IMR-90 (cell line): ENCODE measurements around the gene DHRSX. TPM values are rescaled to one million over a fixed set of nuclear protein-coding genes. Genes with fewer than 3 reads are reported as not detected.

Experiments
- ATAC-seq: fragments of 200-7000 bp; cut with Tn5 transposase; 2 replicates; pipeline ENCODE4 v1.9.1; 2020; ENCODE audit warnings: low read depth, mild to moderate bottlenecking, moderate library complexity
- BruUV-seq: library from RNA; stranded (reverse); fragments of 400-500 nt; replicated peaks from 2 replicates; lab custom pipeline; 2021; lab: Mats Ljungman, UMichigan
- CTCF ChIA-PET: fragments of 300-600 bp; formaldehyde crosslinking; extraction: SDS; loops from one replicate; lab custom pipeline; 2021; ENCODE audit warnings: antibody characterized with exemption; lab: Yijun Ruan, JAX
- POLR2A ChIA-PET: fragments of 300-600 bp; sonication (Branson Sonifier 250); formaldehyde crosslinking; loops from one replicate; lab custom pipeline; 2022; ENCODE audit warnings: antibody characterized with exemption; ENCODE audit not compliant: unreplicated experiment; lab: Charles Lee
- DNase-seq: peaks from one replicate; pipeline ENCODE4 v3.0.0; 2013
- H2AFZ ChIP-seq: replicated peaks from 2 replicates; pipeline ENCODE3; 2013; ENCODE audit warnings: low read length, mild to moderate bottlenecking; ENCODE audit not compliant: poor library complexity
- H2AK5ac ChIP-seq: 2 replicates; pipeline ENCODE4 v1.6.1; 2013; ENCODE audit warnings: low read depth, low read length, inconsistent platforms
- H2AK9ac ChIP-seq: replicated peaks from 2 replicates; pipeline ENCODE3; 2013; ENCODE audit warnings: mild to moderate bottlenecking, low read depth, low read length, moderate library complexity; ENCODE audit not compliant: poor library complexity
- H2BK120ac ChIP-seq: 2 replicates; pipeline ENCODE4 v1.6.1; 2013; ENCODE audit warnings: low read depth, low read length, inconsistent platforms
- H2BK15ac ChIP-seq: 3 replicates; pipeline ENCODE4 v1.6.1; 2013; ENCODE audit warnings: low read depth, low read length, inconsistent platforms
- H2BK20ac ChIP-seq: 2 replicates; pipeline ENCODE4 v1.6.1; 2013; ENCODE audit warnings: low read depth, mild to moderate bottlenecking, inconsistent platforms, low read length, moderate library complexity
- H2BK5ac ChIP-seq: 2 replicates; pipeline ENCODE4 v1.6.1; 2013; ENCODE audit warnings: mild to moderate bottlenecking, low read depth, low read length, inconsistent platforms; ENCODE audit not compliant: poor library complexity, severe bottlenecking
- H3K14ac ChIP-seq: replicated peaks from 2 replicates; pipeline ENCODE4 v1.6.1; 2013; ENCODE audit warnings: low read depth, low read length, inconsistent platforms
- H3K18ac ChIP-seq: 2 replicates; pipeline ENCODE4 v1.6.1; 2013; ENCODE audit warnings: low read depth, low read length, control low read depth
- H3K23ac ChIP-seq: 2 replicates; pipeline ENCODE4 v1.6.1; 2013; ENCODE audit warnings: low read depth, low read length, inconsistent platforms
- H3K27ac ChIP-seq: 2 replicates; pipeline ENCODE4 v1.5.1; 2013; ENCODE audit warnings: mild to moderate bottlenecking, control low read depth, low read length; ENCODE audit not compliant: insufficient read depth
- H3K27me3 ChIP-seq: 2 replicates; pipeline ENCODE4 v1.6.1; 2013; ENCODE audit warnings: low read length; ENCODE audit not compliant: control insufficient read depth, insufficient read depth
- H3K36me3 ChIP-seq: 2 replicates; pipeline ENCODE4 v1.6.1; 2013; ENCODE audit warnings: low read length, mixed read lengths; ENCODE audit not compliant: control insufficient read depth, insufficient read depth
- H3K4ac ChIP-seq: 2 replicates; pipeline ENCODE4 v1.6.1; 2013; ENCODE audit warnings: low read depth, low read length, inconsistent platforms
- H3K4me1 ChIP-seq: 2 replicates; pipeline ENCODE4 v1.6.1; 2013; ENCODE audit warnings: low read length, mixed read lengths; ENCODE audit not compliant: control insufficient read depth, insufficient read depth
- H3K4me2 ChIP-seq: 2 replicates; pipeline ENCODE4 v1.6.1; 2013; ENCODE audit warnings: low read depth, mild to moderate bottlenecking, control low read depth, low read length, moderate library complexity
- H3K4me3 ChIP-seq: 2 replicates; pipeline ENCODE4 v1.5.1; 2013; ENCODE audit warnings: low read depth, mild to moderate bottlenecking, control low read depth, low read length, moderate library complexity; ENCODE audit not compliant: insufficient read depth
- H3K56ac ChIP-seq: 2 replicates; pipeline ENCODE4 v1.6.1; 2013; ENCODE audit warnings: low read length, inconsistent platforms; ENCODE audit not compliant: insufficient read depth; ENCODE audit errors: extremely low read depth
- H3K79me1 ChIP-seq, 2 experiments: 2 replicates each; pipeline ENCODE4 v1.6.1; 2013; ENCODE audit warnings: low read length in 2 of 2, inconsistent platforms in 1 of 2, low read depth in 1 of 2
- H3K9ac ChIP-seq: 2 replicates; pipeline ENCODE4 v1.6.1; 2013; ENCODE audit warnings: low read depth, low read length, control low read depth
- H3K9me1 ChIP-seq: 2 replicates; pipeline ENCODE4 v1.6.1; 2013; ENCODE audit warnings: low read length, inconsistent platforms; ENCODE audit not compliant: insufficient read depth
- H3K9me3 ChIP-seq: 2 replicates; pipeline ENCODE4 v1.6.1; 2013; ENCODE audit warnings: low read length; ENCODE audit not compliant: control insufficient read depth, insufficient read depth
- H4K20me1 ChIP-seq: 2 replicates; pipeline ENCODE4 v1.6.1; 2013; ENCODE audit warnings: low read length, inconsistent platforms; ENCODE audit not compliant: insufficient read depth
- H4K5ac ChIP-seq: 2 replicates; pipeline ENCODE4 v1.6.1; 2013; ENCODE audit warnings: mild to moderate bottlenecking, low read depth, low read length, control low read depth
- H4K8ac ChIP-seq, 2 experiments: 2 replicates each; pipeline ENCODE4 v1.6.1; 2013; ENCODE audit warnings: low read depth in 2 of 2, low read length in 2 of 2, control low read depth in 1 of 2, inconsistent platforms in 1 of 2
- H4K91ac ChIP-seq: 2 replicates; pipeline ENCODE4 v1.6.1; 2013; ENCODE audit warnings: low read depth, low read length, inconsistent platforms; ENCODE audit not compliant: insufficient read depth
- BHLHE40 ChIP-seq: fragments of 150-350 bp; IDR thresholded peaks from 2 replicates; pipeline ENCODE4 v1.6.1; 2016; ENCODE audit warnings: mild to moderate bottlenecking, low read depth, low read length
- CEBPB ChIP-seq: IDR thresholded peaks from 2 replicates; pipeline ENCODE4 v1.6.1; 2012; ENCODE audit warnings: low read depth, low read length, improper control_type of control experiment
- CHD1 ChIP-seq: IDR thresholded peaks from 2 replicates; pipeline ENCODE4 v1.6.1; 2012; ENCODE audit warnings: low read depth, low read length, improper control_type of control experiment
- CTCF ChIP-seq: conservative IDR thresholded peaks from 2 replicates; pipeline ENCODE4 v1.5.1; 2012; ENCODE audit warnings: mild to moderate bottlenecking, low read depth, low read length, improper control_type of control experiment
- ELK1 ChIP-seq: fragments of 150-350 bp; IDR thresholded peaks from 2 replicates; pipeline ENCODE4 v1.6.1; 2016; ENCODE audit warnings: low read depth, mild to moderate bottlenecking, low read length, moderate library complexity, borderline replicate concordance
- FOS ChIP-seq: fragments of 150-350 bp; IDR thresholded peaks from 2 replicates; pipeline ENCODE4 v1.6.1; 2016; ENCODE audit warnings: low read depth, low read length
- MAFK ChIP-seq: IDR thresholded peaks from 2 replicates; pipeline ENCODE4 v1.6.1; 2012; ENCODE audit warnings: low read depth, low read length, improper control_type of control experiment
- MAZ ChIP-seq: IDR thresholded peaks from 2 replicates; pipeline ENCODE4 v1.6.1; 2012; ENCODE audit warnings: low read depth, mild to moderate bottlenecking, low read length, improper control_type of control experiment, moderate library complexity, borderline replicate concordance
- MXI1 ChIP-seq: IDR thresholded peaks from 2 replicates; pipeline ENCODE4 v1.6.1; 2012; ENCODE audit warnings: low read depth, mild to moderate bottlenecking, low read length, moderate library complexity, borderline replicate concordance
- NFE2L2 ChIP-seq: fragments of 150-350 bp; IDR thresholded peaks from 2 replicates; pipeline ENCODE4 v1.6.1; 2016; ENCODE audit warnings: low read depth, mild to moderate bottlenecking, low read length
- POLR2A ChIP-seq: IDR thresholded peaks from 2 replicates; pipeline ENCODE4 v1.6.1; 2012; ENCODE audit warnings: mild to moderate bottlenecking, low read depth, low read length
- RAD21 ChIP-seq: IDR thresholded peaks from 2 replicates; pipeline ENCODE4 v1.6.1; 2012; ENCODE audit warnings: low read length, improper control_type of control experiment
- RCOR1 ChIP-seq: IDR thresholded peaks from 2 replicates; pipeline ENCODE4 v1.6.1; 2012; ENCODE audit warnings: mild to moderate bottlenecking, low read length, improper control_type of control experiment; ENCODE audit not compliant: insufficient replicate concordance
- RFX5 ChIP-seq: IDR thresholded peaks from 2 replicates; pipeline ENCODE4 v1.8.0; 2012; ENCODE audit warnings: low read depth, mild to moderate bottlenecking, low read length, moderate library complexity
- SMC3 ChIP-seq: fragments of 150-350 bp; IDR thresholded peaks from 2 replicates; pipeline ENCODE4 v1.6.1; 2016; ENCODE audit warnings: low read depth, mild to moderate bottlenecking, antibody characterized with exemption, low read length, moderate library complexity
- WGBS, 2 experiments: methylation state at CpG; one replicate each; pipeline versions ENCODE4 v1.1.5 to v1.1.7; 2013; ENCODE audit warnings: missing lambda C conversion rate in 2 of 2; ENCODE audit not compliant: insufficient read length in 1 of 2; ENCODE audit errors: extremely low coverage in 2 of 2; 5-methylcytosine and 5-hydroxymethylcytosine counted together
- dilution Hi-C: fragments of 300-500 bp; cut with HindIII; formaldehyde crosslinking; loops from one replicate; pipeline ENCODE4 v1.14.3; 2018; ENCODE audit warnings: low sequenced_read_pairs; ENCODE audit not compliant: unreplicated experiment
- in situ Hi-C: fragments of 300-500 bp; cut with MboI; formaldehyde crosslinking; loops from 3 replicates; pipeline ENCODE4 v1.14.3; 2019; ENCODE audit warnings: low sequenced_read_pairs, inconsistent platforms, mixed read lengths
- intact Hi-C: fragments of 100-400 bp; cut with micrococcal nuclease; formaldehyde crosslinking; loops from 2 replicates; pipeline ENCODE4 v1.10.0; 2022
- polyA plus RNA-seq, 3 experiments: library from polyadenylated mRNA; depleted of rRNA; stranded (reverse); fragments of >200 nt; gene quantifications; 2 replicates each; pipeline ENCODE4 v1.2.3, GENCODE V29; 2012; ENCODE audit warnings: low replicate concordance in 1 of 3
- total RNA-seq: library from RNA; depleted of rRNA; stranded (reverse); fragments of >200 nt; gene quantifications from 2 replicates; pipeline ENCODE4 v1.2.3, GENCODE V29; 2012

DHRSX gene
- total and polyA plus RNA-seq, 2 of the 4 experiments (the other 2 are of a cell fraction), result 26.2 to 38.0 TPM

DNA sequence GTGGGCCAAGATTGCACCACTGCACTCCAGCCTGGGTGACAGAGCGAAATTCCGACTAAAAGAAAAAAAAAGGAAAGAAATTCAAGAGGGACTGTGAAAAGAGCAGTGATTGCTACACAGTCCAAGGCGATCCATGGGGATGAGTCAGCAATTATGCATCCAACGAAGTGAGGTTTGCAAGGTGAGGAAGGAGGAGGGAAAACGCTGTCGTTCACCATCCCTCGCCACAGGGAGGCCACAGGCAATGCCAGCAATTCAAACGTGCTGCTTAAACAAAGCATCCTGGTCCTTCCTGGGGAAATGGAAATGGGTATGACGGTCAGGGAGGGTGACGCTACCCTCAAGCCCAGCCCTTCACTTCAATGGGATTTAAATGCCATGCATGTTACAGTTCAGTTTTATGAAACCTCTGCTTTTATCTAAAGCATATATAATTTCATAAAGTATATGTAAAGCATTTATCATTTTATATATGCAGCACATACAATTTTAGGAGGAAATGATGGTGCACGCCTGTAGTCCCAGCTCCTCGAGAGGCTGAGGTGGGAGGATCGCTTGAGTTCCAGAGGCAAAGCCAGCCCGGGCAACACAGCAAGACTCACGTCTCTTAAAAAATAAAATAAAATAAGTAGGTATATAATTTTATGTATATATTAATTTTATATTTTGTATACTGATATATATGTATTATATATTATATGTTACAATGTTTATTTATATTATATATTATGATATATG lies 108.7 kb downstream of the DHRSX start:
- intact Hi-C loops, result no loop called here
- no peak overlapping the region for H3K4me2 ChIP-seq
- in situ Hi-C loops, result no loop called here
- TF ChIP-seq MAZ (no peak), FOS (0 out of 2 replicates have a peak, but pooled peaks have one; percentile 28), CEBPB (peak; percentile 92), NFE2L2 (peak; percentile 97), POLR2A (no peak), ELK1 (no peak), BHLHE40 (no peak), RCOR1 (no peak), MXI1 (no peak), RAD21 (no peak), CTCF (no peak), RFX5 (no peak), CHD1 (no peak), MAFK (peak; percentile 94), SMC3 (peak; percentile 8; the same call in 1 of the 2 replicates)

More for the DNA sequence above, 108.7 kb downstream of the DHRSX start:
- WGBS, 2 experiments, result 60% methylated on average over 3 of the region's 15 CpGs; no CpG with 5 or more reads in 1 of the 2 experiments
- H3K4me3 ChIP-seq, result no peak overlapping the region
- ChIA-PET POLR2A (no interaction called here), CTCF (no interaction called here)
- H3K23ac ChIP-seq, result no peak overlapping the region
- no peak overlapping the region for H3K14ac ChIP-seq
- peak overlapping the region; percentile 2; the same call in 1 of the 2 replicates for H2BK20ac ChIP-seq
- no peak overlapping the region for H4K91ac ChIP-seq
- no peak overlapping the region for H3K27ac ChIP-seq
- H3K56ac ChIP-seq, result no peak overlapping the region
- DNase-seq (peak; percentile 82), ATAC-seq (peak; percentile 69)
- H2BK15ac ChIP-seq, result no peak overlapping the region
- peaks cover 15% of the 10 kb centered on the region; the same call in 1 of the 2 replicates for H3K9me1 ChIP-seq
- no peak overlapping the region for H2BK5ac ChIP-seq
- peaks cover 4% of the 10 kb centered on the region for H3K36me3 ChIP-seq
- no peak overlapping the region for H3K9ac ChIP-seq
- peaks cover 7% of the 10 kb centered on the region for H3K4me1 ChIP-seq
- peak overlapping the region; percentile 11 for H2AFZ ChIP-seq
- H4K5ac ChIP-seq, result no peak overlapping the region
- dilution Hi-C loops, result no loop called here
- H3K79me1 ChIP-seq, result peaks cover 3 to 42% of the 10 kb centered on the region in 2 experiments; a peak in 3 of 4 replicates
- no TSS peak for BruUV-seq
- H4K8ac ChIP-seq, result no peak overlapping the region
- peaks cover 4% of the 10 kb centered on the region; the same call in 1 of the 2 replicates for H3K9me3 ChIP-seq
- no peak overlapping the region for H2AK9ac ChIP-seq
- H4K20me1 ChIP-seq, result peaks cover 11% of the 10 kb centered on the region; the same call in 1 of the 2 replicates
- H3K4ac ChIP-seq, result no peak overlapping the region
- H3K27me3 ChIP-seq, result no peaks in the 10 kb centered on the region
- H2AK5ac ChIP-seq, result no peak overlapping the region
- no peak overlapping the region for H3K18ac ChIP-seq
- no peak overlapping the region for H2BK120ac ChIP-seq
